Choroid plexus epithelial cell (primary cell): Measurements from ENCODE around the gene HMSD.

Source experiments
- DNase-seq: peaks from one replicate; pipeline ENCODE4 v3.0.0-alpha.2; 2010; ENCODE audit warnings: low read depth
- H3K4me3 ChIP-seq: 2 replicates; pipeline ENCODE4 v1.5.1; 2011; ENCODE audit warnings: low read depth, mild to moderate bottlenecking, control low read depth, low read length, moderate library complexity
- CTCF ChIP-seq: conservative IDR thresholded peaks from 2 replicates; pipeline ENCODE4 v1.5.1; 2011; ENCODE audit warnings: low read depth, mild to moderate bottlenecking, control low read depth, inconsistent platforms, low read length, moderate library complexity

HMSD gene

DNA sequence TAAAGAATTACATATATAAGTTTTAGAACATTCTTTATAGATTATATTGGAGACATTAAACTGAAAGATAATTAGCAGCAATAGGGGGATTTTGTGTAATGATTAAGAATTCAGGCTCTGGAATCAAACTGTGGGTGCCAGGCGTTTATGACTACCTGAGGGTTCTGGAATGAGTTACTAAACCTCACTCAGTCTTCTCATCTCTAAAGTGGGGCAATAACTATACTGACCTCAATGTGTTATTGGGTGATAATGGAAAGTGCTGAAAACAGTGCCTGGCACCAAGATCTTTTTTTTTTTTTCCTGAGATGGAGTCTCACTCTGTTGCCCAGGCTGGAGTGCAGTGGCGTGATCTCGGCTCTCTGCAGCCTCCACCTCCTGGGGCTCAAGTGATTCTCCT, 27.9 kb downstream of the HMSD start:
- no peak for DNase-seq
- H3K4me3 ChIP-seq = no peak overlapping the region
- no peak for TF ChIP-seq CTCF

DNA sequence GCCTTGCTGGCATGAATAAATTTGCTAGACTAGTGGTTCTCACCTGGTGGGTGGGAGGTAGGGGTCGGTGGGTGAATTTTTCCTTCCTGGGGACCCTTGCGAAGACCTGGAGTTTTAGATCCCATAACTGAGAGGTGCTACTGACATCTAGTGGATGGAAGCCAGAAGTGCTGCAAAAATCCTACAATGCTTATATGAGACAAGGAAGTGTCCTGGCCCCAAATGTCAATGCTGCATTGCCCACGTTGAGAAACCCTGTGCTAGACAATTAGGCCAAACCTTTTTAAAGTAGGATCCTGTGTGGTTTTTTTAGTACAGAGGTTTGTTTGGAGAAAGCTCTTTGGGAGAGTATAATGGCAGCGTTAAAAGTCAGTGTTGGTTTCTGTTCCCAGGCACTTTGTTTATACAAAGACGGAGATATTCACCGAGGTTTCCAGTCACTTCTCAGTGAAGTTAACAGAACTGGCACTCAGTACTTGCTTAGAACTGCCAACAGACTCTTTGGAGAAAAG, 30.4 kb downstream of the HMSD start:
- peak; percentile 90 for TF ChIP-seq CTCF
- peak; percentile 84 for DNase-seq
- peak overlapping the region; percentile 42 for H3K4me3 ChIP-seq

DNA sequence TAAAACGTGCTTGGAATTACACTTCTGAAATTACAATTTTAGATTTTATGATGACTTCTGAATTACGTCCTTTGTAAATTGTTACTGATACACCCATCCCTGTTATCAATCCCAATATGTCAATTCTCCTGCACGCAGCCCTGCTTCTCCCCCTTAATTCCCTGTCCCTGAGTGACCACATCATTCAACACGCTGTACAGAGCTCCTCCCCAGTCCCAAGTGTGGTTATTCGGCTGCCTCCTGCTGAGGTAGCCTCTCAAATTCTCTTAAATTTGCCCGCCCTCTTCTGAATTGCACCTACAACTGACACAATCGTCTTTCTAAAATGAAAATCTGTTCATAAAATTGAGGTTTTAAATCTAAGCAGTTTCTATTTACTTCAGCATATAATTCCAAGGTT, 30.9 kb downstream of the HMSD start:
- TF ChIP-seq CTCF = no peak
- no peak for DNase-seq
- no peak overlapping the region for H3K4me3 ChIP-seq

DNA sequence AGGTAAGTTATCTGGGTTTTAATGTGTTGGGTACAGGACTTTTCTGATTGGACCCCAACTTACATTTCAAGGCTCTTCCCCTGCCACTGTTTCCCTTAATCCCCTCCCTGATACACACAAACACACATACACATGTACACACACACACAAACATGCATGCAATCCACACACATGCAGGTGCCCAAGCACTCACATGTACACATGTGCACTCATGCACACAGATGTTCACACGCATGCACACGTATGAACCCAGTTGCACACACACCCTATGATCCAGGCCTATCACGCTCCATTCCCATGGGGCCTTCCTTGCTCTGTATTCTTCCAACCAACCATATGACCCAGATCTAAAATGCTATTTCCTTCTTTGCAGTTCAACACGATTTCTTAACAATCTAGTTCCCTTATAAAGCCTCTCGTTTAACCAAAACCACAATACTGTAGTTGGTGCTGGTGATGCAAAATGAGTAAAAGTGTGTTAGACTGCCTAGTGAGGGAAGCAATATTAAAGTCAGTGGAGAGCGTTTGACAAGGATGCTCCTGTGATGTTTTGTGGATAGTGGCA, 31.9 kb downstream of the HMSD start:
- DNase-seq = no peak
- H3K4me3 ChIP-seq = no peak overlapping the region
- TF ChIP-seq CTCF = no peak

GRCh38 chr18:63981719-63982118, 32.6 kb downstream of the HMSD start:
- no peak overlapping the region for H3K4me3 ChIP-seq
- DNase-seq = no peak
- TF ChIP-seq CTCF = no peak

GRCh38 chr18:63982361-63982760, 33.3 kb downstream of the HMSD start:
- no peak overlapping the region for H3K4me3 ChIP-seq
- no peak for TF ChIP-seq CTCF
- DNase-seq = no peak

DNA sequence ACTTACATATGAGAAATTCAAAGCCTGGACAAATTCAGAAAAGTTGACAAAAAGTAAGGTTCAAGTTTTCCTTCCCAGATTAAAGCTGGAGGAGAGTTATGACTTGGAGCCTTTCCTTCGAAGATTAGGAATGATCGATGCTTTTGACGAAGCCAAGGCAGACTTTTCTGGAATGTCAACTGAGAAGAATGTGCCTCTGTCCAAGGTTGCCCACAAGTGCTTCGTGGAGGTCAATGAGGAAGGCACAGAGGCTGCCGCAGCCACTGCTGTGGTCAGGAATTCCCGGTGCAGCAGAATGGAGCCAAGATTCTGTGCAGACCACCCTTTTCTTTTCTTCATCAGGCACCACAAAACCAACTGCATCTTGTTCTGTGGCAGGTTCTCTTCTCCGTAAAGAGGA, 37.8 kb downstream of the HMSD start:
- no peak for TF ChIP-seq CTCF
- no peak overlapping the region for H3K4me3 ChIP-seq
- DNase-seq = no peak
